Ascending aorta (tissue), 2 donors: ENCODE measurements around the gene RPGR. TPM values are rescaled to one million over a fixed set of nuclear protein-coding genes. Genes with fewer than 3 reads are reported as not detected.

ENCODE experiments used
- DNase-seq, 2 donors: peaks; one replicate each; pipeline ENCODE4 v3.0.0-alpha.2; 2019; ENCODE audit warnings: low spot score in 2 of 2
- H3K27ac ChIP-seq, 2 donors: fragments of 200-600 bp; sonication (generic); one replicate each; pipeline ENCODE4 v1.5.1; 2016 to 2017; ENCODE audit warnings: mild to moderate bottlenecking in 1 of 2
- H3K27me3 ChIP-seq: fragments of 200-600 bp; sonication (generic); one replicate; pipeline ENCODE4 v1.5.1; 2017
- H3K36me3 ChIP-seq, 2 donors: fragments of 200-600 bp; sonication (generic); one replicate each; pipeline ENCODE4 v1.5.1; 2016
- H3K4me1 ChIP-seq, 2 donors: fragments of 200-600 bp; sonication (generic); one replicate each; pipeline ENCODE4 v1.5.1; 2016 to 2017; ENCODE audit warnings: mild to moderate bottlenecking in 1 of 2
- H3K4me3 ChIP-seq, 2 donors: fragments of 200-600 bp; sonication (generic); one replicate each; pipeline ENCODE4 v1.5.1; 2016 to 2017; ENCODE audit warnings: mild to moderate bottlenecking in 1 of 2
- H3K9me3 ChIP-seq, 2 donors: fragments of 200-600 bp; sonication (generic); one replicate each; pipeline ENCODE4 v1.5.1; 2016
- CTCF ChIP-seq, 3 experiments: fragments of 200-600 bp in 2 of 3; fragments of 450-650 bp in 1 of 3; sonication (generic) in 2 of 3; IDR thresholded peaks; one replicate each; pipeline ENCODE4 v1.5.1; 2016 to 2019; ENCODE audit warnings: antibody characterized with exemption in 3 of 3, mild to moderate bottlenecking in 1 of 3, moderate library complexity in 1 of 3
- intact Hi-C: fragments of 100-400 bp; cut with DNase I; formaldehyde crosslinking; loops from one replicate; pipeline ENCODE4 v1.15.1; 2023
- total RNA-seq: library from RNA; depleted of rRNA; stranded (reverse); fragments of >200 nt; gene quantifications from one replicate; pipeline ENCODE4 v1.1.0, GENCODE V29; 2016

Gene RPGR
- total RNA-seq, 1 donor from 2014 or later = 12.0 TPM

GRCh38 chrX:38313190-38313589 lies 14.1 kb downstream of the RPGR start:
- H3K9me3 ChIP-seq = no peaks in the 10 kb centered on the region
- no peaks in the 10 kb centered on the region for H3K36me3 ChIP-seq
- intact Hi-C loops = no loop called here
- H3K4me1 ChIP-seq = no peaks in the 10 kb centered on the region
- H3K4me3 ChIP-seq = no peak overlapping the region
- DNase-seq = no peak
- no peak for TF ChIP-seq CTCF (IDR thresholded peaks at IDR 0.05)
- no peak overlapping the region for H3K27ac ChIP-seq
- no peaks in the 10 kb centered on the region for H3K27me3 ChIP-seq

GRCh38 chrX:38312436-38312835 lies 14.9 kb downstream of the RPGR start:
- Histone ChIP-seq H3K9me3 (no peaks in the 10 kb centered on the region), H3K36me3 (no peaks in the 10 kb centered on the region), H3K4me3 (no peak overlapping the region), H3K27ac (no peak overlapping the region), H3K4me1 (no peaks in the 10 kb centered on the region), H3K27me3 (no peaks in the 10 kb centered on the region)
- DNase-seq = no peak
- no peak for TF ChIP-seq CTCF (IDR thresholded peaks at IDR 0.05)
- intact Hi-C loops = no loop called here

DNA sequence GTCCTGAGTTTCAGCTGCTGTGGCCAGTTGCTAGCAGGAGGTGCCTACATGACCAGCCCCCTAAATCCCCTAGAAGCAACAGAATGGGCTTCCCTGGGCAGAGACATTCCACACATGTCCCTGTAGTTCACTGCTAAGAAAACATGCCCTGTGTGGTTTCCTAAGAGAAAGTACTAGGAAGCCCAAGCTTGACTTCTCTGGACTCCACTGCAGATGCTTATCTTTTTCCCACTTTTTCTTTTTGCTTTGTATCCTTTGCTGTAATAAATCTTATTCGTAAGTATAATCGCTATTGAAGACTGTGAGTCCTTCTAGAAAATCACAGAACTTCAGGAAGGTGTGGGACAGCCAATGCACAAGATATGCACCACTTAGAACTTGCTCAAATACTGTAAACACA lies 15.6 kb downstream of the RPGR start:
- TF ChIP-seq CTCF (IDR thresholded peaks at IDR 0.05) = no peak
- Histone ChIP-seq H3K4me1 (no peaks in the 10 kb centered on the region), H3K27ac (no peak overlapping the region), H3K4me3 (no peak overlapping the region), H3K36me3 (no peaks in the 10 kb centered on the region), H3K27me3 (no peaks in the 10 kb centered on the region), H3K9me3 (no peaks in the 10 kb centered on the region)
- no peak for DNase-seq
- intact Hi-C loops = no loop called here

- no peaks in the 10 kb centered on the region for H3K4me1 ChIP-seq
- H3K36me3 ChIP-seq = no peaks in the 10 kb centered on the region
- TF ChIP-seq CTCF (IDR thresholded peaks at IDR 0.05) = no peak
- H3K9me3 ChIP-seq = no peaks in the 10 kb centered on the region
- no peak overlapping the region for H3K4me3 ChIP-seq
- intact Hi-C loops = no loop called here
- DNase-seq = no peak
- no peak overlapping the region for H3K27ac ChIP-seq
- H3K27me3 ChIP-seq = no peaks in the 10 kb centered on the region
These were observed 21.3 kb downstream of the RPGR start for GRCh38 chrX:38305971-38306370.

- no peak overlapping the region for H3K4me3 ChIP-seq
- no peak overlapping the region for H3K27ac ChIP-seq
- intact Hi-C loops = no loop called here
These were observed 23.3 kb downstream of the RPGR start for GRCh38 chrX:38304010-38304409.

More at GRCh38 chrX:38304010-38304409, 23.3 kb downstream of the RPGR start:
- peak in 1 of 3 experiments; percentile 11 for TF ChIP-seq CTCF (IDR thresholded peaks at IDR 0.05)
- no peaks in the 10 kb centered on the region for H3K9me3 ChIP-seq
- no peaks in the 10 kb centered on the region for H3K27me3 ChIP-seq
- DNase-seq = no peak
- H3K4me1 ChIP-seq = no peaks in the 10 kb centered on the region
- no peaks in the 10 kb centered on the region for H3K36me3 ChIP-seq
